SK-N-SH (cell line): ENCODE data around the gene PIP5K1C. TPM values are rescaled to one million over a fixed set of nuclear protein-coding genes. Genes with fewer than 3 reads are reported as not detected.

Source experiments
- CTCF ChIA-PET: fragments of 300-600, 350-600 bp; formaldehyde crosslinking; extraction: SDS; loops from one replicate; lab custom pipeline; 2021; lab: Yijun Ruan, JAX
- POLR2A ChIA-PET: fragments of 350-600 bp; sonication (Branson Sonifier 250); formaldehyde crosslinking; extraction: SDS; loops from one replicate; lab custom pipeline; 2020; ENCODE audit warnings: antibody characterized with exemption, inconsistent platforms; lab: Yijun Ruan, JAX
- DNase-seq: peaks from one replicate; pipeline ENCODE4 v3.0.0; 2012
- H2AFZ ChIP-seq: fragments of 200-600 bp; sonication (generic); 2 replicates; pipeline ENCODE4 v1.8.1; 2016; ENCODE audit warnings: antibody characterized with exemption, mild to moderate bottlenecking, low read depth
- H3F3A ChIP-seq: fragments of 200-600 bp; sonication (generic); replicated peaks from 2 replicates; pipeline ENCODE3; 2016; ENCODE audit warnings: antibody characterized with exemption, mild to moderate bottlenecking; ENCODE audit not compliant: insufficient read depth
- H3K27ac ChIP-seq, 2 experiments: fragments of 200-500 bp in 1 of 2; fragments of 200-600 bp in 1 of 2; sonication (Bioruptor generic) in 1 of 2; sonication (generic), shearing (Covaris generic) in 1 of 2; 2 replicates each; pipeline versions ENCODE4 v1.5.1 to v1.6.1; 2014 to 2016; ENCODE audit warnings: low read depth in 2 of 2, inconsistent platforms in 1 of 2, low read length in 1 of 2, mild to moderate bottlenecking in 1 of 2, mixed read lengths in 1 of 2
- H3K27me3 ChIP-seq: fragments of 200-600 bp; sonication (generic), shearing (Covaris generic); 2 replicates; pipeline ENCODE4 v1.6.1; 2016; ENCODE audit warnings: mixed run types; ENCODE audit not compliant: insufficient read depth
- H3K36me3 ChIP-seq, 2 experiments: fragments of 200-500 bp in 1 of 2; fragments of 200-600 bp in 1 of 2; sonication (Bioruptor generic) in 1 of 2; sonication (generic) in 1 of 2; replicated peaks in 1 of 2; 2 replicates each; pipeline versions ENCODE3 to v1.5.1; 2014 to 2016; ENCODE audit warnings: low read length in 1 of 2, mild to moderate bottlenecking in 1 of 2; ENCODE audit not compliant: insufficient read depth in 2 of 2, control insufficient read depth in 1 of 2
- H3K4me1 ChIP-seq, 2 experiments: fragments of 200-500 bp in 1 of 2; fragments of 200-600 bp in 1 of 2; sonication (Bioruptor generic) in 1 of 2; sonication (generic), shearing (Covaris generic) in 1 of 2; 2 replicates each; pipeline versions ENCODE4 v1.5.1 to v1.6.1; 2014 to 2016; ENCODE audit warnings: low read depth in 1 of 2, low read length in 1 of 2, mixed run types in 1 of 2; ENCODE audit not compliant: insufficient read depth in 2 of 2, control insufficient read depth in 1 of 2
- H3K4me2 ChIP-seq: fragments of 200-600 bp; sonication (generic), shearing (Covaris generic); 2 replicates; pipeline ENCODE4 v1.6.1; 2017; ENCODE audit warnings: mixed run types
- H3K4me3 ChIP-seq, 2 experiments: fragments of 200-500 bp in 1 of 2; fragments of 200-600 bp in 1 of 2; sonication (Bioruptor generic) in 1 of 2; sonication (generic), shearing (Covaris generic) in 1 of 2; 2 replicates each; pipeline versions ENCODE4 v1.5.1 to v1.8.1; 2014 to 2016; ENCODE audit warnings: low read depth in 2 of 2, inconsistent platforms in 1 of 2, low read length in 1 of 2, mild to moderate bottlenecking in 1 of 2, mixed read lengths in 1 of 2, moderate library complexity in 1 of 2
- H3K79me2 ChIP-seq: fragments of 200-600 bp; sonication (generic); 2 replicates; pipeline ENCODE4 v1.8.1; 2017; ENCODE audit warnings: mild to moderate bottlenecking; ENCODE audit not compliant: insufficient read depth
- H3K9ac ChIP-seq: fragments of 200-600 bp; sonication (generic); 2 replicates; pipeline ENCODE4 v1.6.1; 2017; ENCODE audit warnings: mixed run types
- H3K9me2 ChIP-seq: fragments of 200-600 bp; sonication (generic); 2 replicates; pipeline ENCODE4 v1.6.1; 2017; ENCODE audit warnings: mixed run types
- H3K9me3 ChIP-seq: fragments of 200-600 bp; sonication (generic); 2 replicates; pipeline ENCODE4 v1.6.1; 2017; ENCODE audit warnings: mixed run types, mild to moderate bottlenecking, moderate library complexity
- H4K20me1 ChIP-seq: fragments of 200-600 bp; sonication (generic); 2 replicates; pipeline ENCODE4 v1.6.1; 2017; ENCODE audit warnings: mild to moderate bottlenecking, mixed run types; ENCODE audit not compliant: insufficient read depth
- CTCF ChIP-seq: fragments of 200-600 bp; sonication (generic); IDR thresholded peaks from 2 replicates; pipeline ENCODE4 v1.6.1; 2017; ENCODE audit warnings: antibody characterized with exemption, mild to moderate bottlenecking, moderate library complexity
- EZH2phosphoT487 ChIP-seq: fragments of 200-600 bp; sonication (generic); IDR thresholded peaks from 2 replicates; pipeline ENCODE4 v1.6.1; 2017; ENCODE audit warnings: low read depth, mixed run types, mild to moderate bottlenecking, antibody characterized with exemption, moderate library complexity, borderline replicate concordance
- FOXJ3 ChIP-seq: sonication (generic); formaldehyde crosslinking; IDR thresholded peaks from 2 replicates; pipeline ENCODE4 v1.5.1; 2020; ENCODE audit warnings: mild to moderate bottlenecking, missing genetic modification reagents
- NFIC ChIP-seq: IDR thresholded peaks from 2 replicates; pipeline ENCODE4 v1.4.0; 2012; ENCODE audit warnings: borderline replicate concordance
- NRF1 ChIP-seq: IDR thresholded peaks from 2 replicates; pipeline ENCODE4 v1.6.1; 2012; ENCODE audit warnings: low read depth, mild to moderate bottlenecking, low read length
- PBX3 ChIP-seq: IDR thresholded peaks from 2 replicates; pipeline ENCODE4; 2012
- POLR2AphosphoS5 ChIP-seq: IDR thresholded peaks from 2 replicates; pipeline ENCODE4 v1.6.1; 2012; ENCODE audit warnings: low read depth, low read length
- RFX5 ChIP-seq: IDR thresholded peaks from 2 replicates; pipeline ENCODE4 v1.6.1; 2012; ENCODE audit warnings: mild to moderate bottlenecking, improper control_type of control experiment, low read length
- USF1 ChIP-seq: IDR thresholded peaks from 2 replicates; pipeline ENCODE4 v1.4.0; 2012; ENCODE audit warnings: low read depth, borderline replicate concordance
- WGBS: methylation state at CpG from one replicate; pipeline ENCODE4 v1.1.6; 2017; ENCODE audit warnings: low lambda C conversion rate; 5-methylcytosine and 5-hydroxymethylcytosine counted together
- polyA plus RNA-seq, 3 experiments: library from polyadenylated mRNA; depleted of rRNA; stranded (reverse); fragments of >200 nt; gene quantifications; 2 replicates each; pipeline ENCODE4 v1.2.3, GENCODE V29; 2012
- TF ChIP-seq, protein P1 (sequence below): IDR thresholded peaks from 2 replicates; pipeline ENCODE4 v1.6.1; 2012; ENCODE audit warnings: mild to moderate bottlenecking, low read depth, low read length, moderate library complexity
- TF ChIP-seq, protein P2 (sequence below): fragments of 150-350 bp; IDR thresholded peaks from 2 replicates; pipeline ENCODE4 v1.6.1; 2016; ENCODE audit warnings: mild to moderate bottlenecking, low read depth, low read length

Gene PIP5K1C
- polyA plus RNA-seq, 1 of the 3 experiments (the other 2 are of a cell fraction): 12.3 TPM

- TF ChIP-seq, protein P1, sequence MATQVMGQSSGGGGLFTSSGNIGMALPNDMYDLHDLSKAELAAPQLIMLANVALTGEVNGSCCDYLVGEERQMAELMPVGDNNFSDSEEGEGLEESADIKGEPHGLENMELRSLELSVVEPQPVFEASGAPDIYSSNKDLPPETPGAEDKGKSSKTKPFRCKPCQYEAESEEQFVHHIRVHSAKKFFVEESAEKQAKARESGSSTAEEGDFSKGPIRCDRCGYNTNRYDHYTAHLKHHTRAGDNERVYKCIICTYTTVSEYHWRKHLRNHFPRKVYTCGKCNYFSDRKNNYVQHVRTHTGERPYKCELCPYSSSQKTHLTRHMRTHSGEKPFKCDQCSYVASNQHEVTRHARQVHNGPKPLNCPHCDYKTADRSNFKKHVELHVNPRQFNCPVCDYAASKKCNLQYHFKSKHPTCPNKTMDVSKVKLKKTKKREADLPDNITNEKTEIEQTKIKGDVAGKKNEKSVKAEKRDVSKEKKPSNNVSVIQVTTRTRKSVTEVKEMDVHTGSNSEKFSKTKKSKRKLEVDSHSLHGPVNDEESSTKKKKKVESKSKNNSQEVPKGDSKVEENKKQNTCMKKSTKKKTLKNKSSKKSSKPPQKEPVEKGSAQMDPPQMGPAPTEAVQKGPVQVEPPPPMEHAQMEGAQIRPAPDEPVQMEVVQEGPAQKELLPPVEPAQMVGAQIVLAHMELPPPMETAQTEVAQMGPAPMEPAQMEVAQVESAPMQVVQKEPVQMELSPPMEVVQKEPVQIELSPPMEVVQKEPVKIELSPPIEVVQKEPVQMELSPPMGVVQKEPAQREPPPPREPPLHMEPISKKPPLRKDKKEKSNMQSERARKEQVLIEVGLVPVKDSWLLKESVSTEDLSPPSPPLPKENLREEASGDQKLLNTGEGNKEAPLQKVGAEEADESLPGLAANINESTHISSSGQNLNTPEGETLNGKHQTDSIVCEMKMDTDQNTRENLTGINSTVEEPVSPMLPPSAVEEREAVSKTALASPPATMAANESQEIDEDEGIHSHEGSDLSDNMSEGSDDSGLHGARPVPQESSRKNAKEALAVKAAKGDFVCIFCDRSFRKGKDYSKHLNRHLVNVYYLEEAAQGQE: no peak
Measured at GRCh38 chr19:3595521-3596061, 104.7 kb downstream of the PIP5K1C start (continued).

DNA sequence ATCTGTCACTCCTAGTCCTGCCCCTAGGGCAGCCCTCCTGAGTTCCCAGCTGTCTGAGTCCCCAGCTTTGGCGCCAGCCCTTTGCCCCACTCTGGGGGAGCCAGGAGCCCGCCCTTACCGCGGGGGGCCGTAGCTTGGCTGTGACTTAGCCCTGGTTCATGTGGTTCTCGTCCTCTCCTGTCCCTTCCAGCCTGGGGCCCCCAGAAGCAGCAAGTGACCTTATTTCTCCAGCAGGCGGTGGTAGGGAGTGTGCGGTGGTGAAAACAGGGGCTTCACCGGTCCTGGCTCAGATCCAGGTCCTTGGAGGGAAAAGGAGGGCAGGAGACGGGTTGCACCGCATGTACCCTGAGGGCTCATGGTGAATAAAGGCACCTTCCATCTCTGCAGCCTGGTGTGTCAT lies 107.1 kb downstream of the PIP5K1C start:
- Histone ChIP-seq H2AFZ (no peak overlapping the region), H3K9ac (no peak overlapping the region), H3K4me1 (no peaks in the 10 kb centered on the region), H3K27ac (no peak overlapping the region), H3F3A (peaks cover 13% of the 10 kb centered on the region), H3K4me2 (no peak overlapping the region), H3K9me2 (no peaks in the 10 kb centered on the region), H3K4me3 (no peak overlapping the region), H4K20me1 (no peaks in the 10 kb centered on the region), H3K9me3 (no peaks in the 10 kb centered on the region), H3K79me2 (no peaks in the 10 kb centered on the region), H3K36me3 (no peaks in the 10 kb centered on the region), H3K27me3 (no peaks in the 10 kb centered on the region)
- no peak for DNase-seq
- ChIA-PET POLR2A (interaction anchor here (0.5 kb wide), 1 partner anchor 1747 kb away, joined by 3 read pairs; no protein-coding TSS in a partner anchor), CTCF (interaction anchor here (1.4 to 3.5 kb wide), 3 partner anchors 8 to 47 kb away, joined by 4 to 20 read pairs (median 4); no protein-coding TSS in a partner anchor)
- WGBS: 42% methylated on average over 6 of the region's 11 CpGs
- TF ChIP-seq FOXJ3 (CRISPR knock-in tag) (no peak), CTCF (peak; percentile 10; the same call in 1 of the 2 replicates)

DNA sequence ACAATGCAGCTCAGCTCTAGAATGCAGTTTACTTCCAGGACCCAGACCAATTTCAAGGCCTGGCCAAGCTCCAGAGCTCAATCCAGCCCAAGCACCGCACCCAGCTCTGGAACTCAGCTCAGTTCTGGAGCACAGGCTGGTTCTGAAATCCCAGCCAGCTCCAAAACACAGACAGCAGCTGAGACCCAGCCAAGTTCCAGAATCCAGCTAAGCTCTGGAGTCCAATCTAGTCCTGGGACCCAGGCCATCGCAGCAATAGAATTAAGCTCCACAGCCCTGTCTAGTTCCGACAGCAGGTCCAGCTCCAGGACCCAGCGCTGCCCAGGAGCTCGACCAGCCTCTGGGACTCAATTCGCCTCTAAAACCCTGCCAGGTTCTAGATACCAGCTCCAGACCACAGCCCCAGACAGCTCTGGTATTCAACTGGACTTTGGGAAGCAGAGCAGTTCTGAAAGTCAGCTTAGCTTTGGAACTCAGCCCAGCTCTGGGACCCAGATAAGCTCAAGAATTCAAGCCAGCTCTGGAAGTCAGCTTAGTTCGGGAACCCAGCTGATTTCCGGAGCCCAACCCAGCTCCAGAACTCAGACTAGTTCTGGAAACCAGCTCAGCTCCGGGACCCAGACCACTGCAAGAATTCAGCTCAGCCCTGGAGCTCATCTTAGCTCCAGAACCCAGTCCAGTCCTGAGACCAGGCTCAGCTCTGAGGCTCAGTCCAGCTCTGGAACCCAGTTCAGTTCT lies 108.2 kb downstream of the PIP5K1C start:
- no peak overlapping the region for H3K4me3 ChIP-seq
- H3F3A ChIP-seq: peaks cover 13% of the 10 kb centered on the region
- no peaks in the 10 kb centered on the region for H3K4me1 ChIP-seq
- H3K9me2 ChIP-seq: no peaks in the 10 kb centered on the region
- no peak overlapping the region for H3K4me2 ChIP-seq
- POLR2A ChIA-PET: no interaction called here
- no peaks in the 10 kb centered on the region for H3K36me3 ChIP-seq
- H3K27ac ChIP-seq: no peak overlapping the region
- 40% methylated on average over 2 of the region's 9 CpGs for WGBS
- H4K20me1 ChIP-seq: no peaks in the 10 kb centered on the region
- H3K79me2 ChIP-seq: no peaks in the 10 kb centered on the region
- no peak overlapping the region for H2AFZ ChIP-seq
- H3K27me3 ChIP-seq: no peaks in the 10 kb centered on the region
- H3K9me3 ChIP-seq: no peaks in the 10 kb centered on the region
- DNase-seq: no peak
- CTCF ChIA-PET: interaction anchor here (1.8 to 3.5 kb wide), 2 partner anchors 27 to 46 kb away, joined by 7 to 20 read pairs; no protein-coding TSS in a partner anchor
- H3K9ac ChIP-seq: no peak overlapping the region
- TF ChIP-seq NRF1 (no peak), RFX5 (no peak), USF1 (no peak), NFIC (no peak), POLR2AphosphoS5 (no peak), EZH2phosphoT487 (no peak), PBX3 (no peak)
- TF ChIP-seq, protein P2, sequence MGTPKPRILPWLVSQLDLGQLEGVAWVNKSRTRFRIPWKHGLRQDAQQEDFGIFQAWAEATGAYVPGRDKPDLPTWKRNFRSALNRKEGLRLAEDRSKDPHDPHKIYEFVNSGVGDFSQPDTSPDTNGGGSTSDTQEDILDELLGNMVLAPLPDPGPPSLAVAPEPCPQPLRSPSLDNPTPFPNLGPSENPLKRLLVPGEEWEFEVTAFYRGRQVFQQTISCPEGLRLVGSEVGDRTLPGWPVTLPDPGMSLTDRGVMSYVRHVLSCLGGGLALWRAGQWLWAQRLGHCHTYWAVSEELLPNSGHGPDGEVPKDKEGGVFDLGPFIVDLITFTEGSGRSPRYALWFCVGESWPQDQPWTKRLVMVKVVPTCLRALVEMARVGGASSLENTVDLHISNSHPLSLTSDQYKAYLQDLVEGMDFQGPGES: no peak
